Measurements from ENCODE around the gene SLC16A1. TPM values are rescaled to one million over a fixed set of nuclear protein-coding genes. Genes with fewer than 3 reads are reported as not detected.
"Not testable (repeated sequence)": the region's sequence is repeated elsewhere in the genome, so short reads cannot be mapped to it uniquely, and the experiment has no call there.

Gene SLC16A1
- total RNA-seq, 1 donor from 2014 or later: 79.3 TPM

DNA sequence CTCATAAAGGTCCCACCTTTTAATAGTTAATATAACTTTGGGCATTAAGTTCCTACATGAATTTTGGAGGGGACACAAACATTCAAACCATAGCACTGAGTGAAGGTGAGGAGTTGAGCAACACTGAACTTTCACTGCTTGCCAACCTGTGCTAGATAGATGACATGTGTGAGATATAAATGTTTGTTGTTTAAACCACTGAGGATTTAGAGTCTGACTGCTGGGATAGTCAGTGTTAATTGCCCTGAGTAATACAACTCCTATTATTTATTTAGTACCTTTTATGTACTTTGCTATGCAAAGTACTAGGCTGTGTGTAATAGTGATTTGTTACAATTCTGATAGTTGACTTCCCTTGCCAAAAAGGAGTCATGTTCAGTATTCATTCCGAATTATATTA, 32.4 kb upstream of the SLC16A1 start:
- H3K4me3 Mint-ChIP-seq: no peak overlapping the region
- no peaks in the 10 kb centered on the region for H3K9me3 Mint-ChIP-seq
- no peaks in the 10 kb centered on the region for H3K36me3 Mint-ChIP-seq
- no peaks in the 10 kb centered on the region for H3K27me3 Mint-ChIP-seq
- no peak for DNase-seq (ENCODE audit: extremely low spot score, unreplicated experiment)
- H3K4me1 Mint-ChIP-seq (ENCODE audit: unreplicated experiment): no peaks in the 10 kb centered on the region
- no peak overlapping the region for H3K27ac Mint-ChIP-seq
- TF ChIP-seq, protein P1, sequence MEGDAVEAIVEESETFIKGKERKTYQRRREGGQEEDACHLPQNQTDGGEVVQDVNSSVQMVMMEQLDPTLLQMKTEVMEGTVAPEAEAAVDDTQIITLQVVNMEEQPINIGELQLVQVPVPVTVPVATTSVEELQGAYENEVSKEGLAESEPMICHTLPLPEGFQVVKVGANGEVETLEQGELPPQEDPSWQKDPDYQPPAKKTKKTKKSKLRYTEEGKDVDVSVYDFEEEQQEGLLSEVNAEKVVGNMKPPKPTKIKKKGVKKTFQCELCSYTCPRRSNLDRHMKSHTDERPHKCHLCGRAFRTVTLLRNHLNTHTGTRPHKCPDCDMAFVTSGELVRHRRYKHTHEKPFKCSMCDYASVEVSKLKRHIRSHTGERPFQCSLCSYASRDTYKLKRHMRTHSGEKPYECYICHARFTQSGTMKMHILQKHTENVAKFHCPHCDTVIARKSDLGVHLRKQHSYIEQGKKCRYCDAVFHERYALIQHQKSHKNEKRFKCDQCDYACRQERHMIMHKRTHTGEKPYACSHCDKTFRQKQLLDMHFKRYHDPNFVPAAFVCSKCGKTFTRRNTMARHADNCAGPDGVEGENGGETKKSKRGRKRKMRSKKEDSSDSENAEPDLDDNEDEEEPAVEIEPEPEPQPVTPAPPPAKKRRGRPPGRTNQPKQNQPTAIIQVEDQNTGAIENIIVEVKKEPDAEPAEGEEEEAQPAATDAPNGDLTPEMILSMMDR (conservative IDR thresholded peaks at IDR 0.05): no peak

DNA sequence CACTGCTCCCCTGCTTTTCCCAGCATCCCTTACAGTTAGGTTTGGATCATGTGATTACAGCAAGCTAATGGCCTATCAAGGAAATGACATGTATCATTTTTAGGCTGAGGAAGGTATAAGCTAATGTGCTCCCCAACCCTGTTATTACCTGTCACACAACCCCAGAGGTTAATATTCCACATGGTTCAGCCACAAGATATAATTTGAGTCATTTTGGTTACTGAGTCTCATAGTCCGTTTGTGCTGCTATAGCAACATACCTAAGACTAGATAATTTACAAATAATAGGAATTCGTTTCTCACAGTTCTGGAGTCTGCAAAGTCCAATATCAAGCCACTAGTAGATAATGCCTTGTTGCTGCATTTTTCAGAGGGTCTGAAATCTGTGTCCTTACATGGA, 29.1 kb upstream of the SLC16A1 start:
- DNase-seq (ENCODE audit: extremely low spot score, unreplicated experiment): no peak
- no peaks in the 10 kb centered on the region for H3K4me1 Mint-ChIP-seq (ENCODE audit: unreplicated experiment)
- H3K36me3 Mint-ChIP-seq: no peaks in the 10 kb centered on the region
- H3K27me3 Mint-ChIP-seq: no peaks in the 10 kb centered on the region
- no peak overlapping the region for H3K27ac Mint-ChIP-seq
- H3K4me3 Mint-ChIP-seq: no peak overlapping the region
- H3K9me3 Mint-ChIP-seq: no peaks in the 10 kb centered on the region
- TF ChIP-seq, protein P1 (conservative IDR thresholded peaks at IDR 0.05): no peak

DNA sequence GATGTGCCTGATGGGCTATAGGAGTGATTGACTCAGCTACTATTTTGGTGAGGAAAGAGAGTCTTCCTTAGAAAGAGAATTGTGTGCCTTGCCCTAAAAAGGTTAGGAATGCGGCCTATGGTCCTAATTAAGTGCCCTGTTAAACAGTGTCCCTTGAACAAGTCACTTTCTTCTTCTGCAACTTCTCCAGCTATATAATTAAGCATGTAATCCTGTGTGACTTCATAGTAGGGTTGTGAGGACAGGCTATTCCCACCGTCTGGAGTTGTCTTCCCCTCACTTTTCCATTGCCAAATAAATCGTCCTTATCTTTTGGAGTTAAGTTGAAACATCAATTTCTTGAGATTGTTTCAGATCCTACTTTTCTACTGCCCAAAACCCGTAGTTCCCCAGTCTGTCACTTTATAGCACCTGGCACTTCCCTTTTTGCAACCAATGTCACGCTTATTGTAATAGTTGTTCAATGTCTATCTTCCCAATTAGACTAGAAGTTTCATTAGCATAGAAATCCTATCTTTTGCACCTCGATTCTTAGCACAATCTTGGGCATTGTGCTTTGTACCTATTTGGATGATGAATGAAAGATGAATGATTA, 27.6 kb upstream of the SLC16A1 start:
- TF ChIP-seq, protein P1 (conservative IDR thresholded peaks at IDR 0.05): no peak
- Mint-ChIP-seq H3K4me1 (ENCODE audit: unreplicated experiment) (no peaks in the 10 kb centered on the region), H3K27me3 (no peaks in the 10 kb centered on the region), H3K27ac (no peak overlapping the region), H3K9me3 (no peaks in the 10 kb centered on the region), H3K36me3 (no peaks in the 10 kb centered on the region), H3K4me3 (no peak overlapping the region)
- no peak for DNase-seq (ENCODE audit: extremely low spot score, unreplicated experiment)

DNA sequence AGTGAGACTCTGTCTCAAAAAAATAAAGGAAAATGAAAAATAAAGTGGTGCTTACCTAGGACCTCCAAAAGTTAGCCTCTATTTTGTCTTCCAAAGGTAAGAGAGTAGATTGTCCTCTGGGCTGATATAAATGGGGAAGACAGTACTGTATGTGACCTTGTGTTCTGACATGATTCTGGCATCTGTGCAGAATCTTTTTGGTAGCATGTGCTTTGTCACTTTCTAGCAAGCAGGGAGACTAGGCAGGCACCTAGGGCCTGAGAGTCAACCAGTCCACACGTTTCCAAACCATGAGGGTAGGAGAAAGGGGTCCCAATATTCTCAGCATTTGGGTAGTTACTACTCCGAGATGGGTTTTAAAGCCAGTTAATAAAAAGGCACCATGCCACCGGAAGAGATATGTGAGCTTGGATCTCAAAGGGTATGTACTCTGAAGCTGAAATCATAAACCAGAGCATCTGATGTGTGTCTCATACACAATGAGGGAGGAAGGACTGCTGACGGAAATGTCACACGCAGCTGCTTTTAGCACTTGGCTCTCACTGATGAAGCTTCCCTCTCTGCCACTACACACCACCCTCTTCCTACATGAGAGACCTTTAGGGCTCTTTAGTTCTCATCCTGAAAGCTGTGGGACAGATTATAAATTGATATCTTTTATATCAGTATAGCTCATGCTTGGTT, 27.0 kb upstream of the SLC16A1 start:
- TF ChIP-seq, protein P1 (conservative IDR thresholded peaks at IDR 0.05): no peak
- Mint-ChIP-seq H3K4me3 (no peak overlapping the region), H3K9me3 (no peaks in the 10 kb centered on the region), H3K4me1 (ENCODE audit: unreplicated experiment) (no peaks in the 10 kb centered on the region), H3K27ac (no peak overlapping the region), H3K27me3 (no peaks in the 10 kb centered on the region), H3K36me3 (no peaks in the 10 kb centered on the region)
- DNase-seq (ENCODE audit: extremely low spot score, unreplicated experiment): no peak

DNA sequence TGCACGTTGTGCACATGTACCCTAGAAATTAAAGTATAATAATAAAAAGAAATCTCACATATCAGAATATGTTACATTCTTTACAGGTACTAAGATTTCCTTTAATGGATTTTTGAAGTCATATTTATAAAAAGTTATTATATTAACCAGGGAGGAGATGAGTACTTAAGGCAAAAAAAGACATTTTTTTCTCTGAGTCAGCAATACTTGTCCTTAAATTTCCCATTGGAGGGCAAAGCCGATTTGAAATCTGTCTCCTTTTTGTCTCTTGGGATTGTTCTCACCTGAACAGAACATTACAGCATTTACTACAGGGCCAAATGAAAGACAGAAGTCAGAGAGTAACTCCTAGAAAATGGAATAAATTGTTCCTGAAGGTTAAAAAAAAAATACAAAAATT, 26.3 kb upstream of the SLC16A1 start:
- H3K27me3 Mint-ChIP-seq: no peaks in the 10 kb centered on the region
- no peaks in the 10 kb centered on the region for H3K4me1 Mint-ChIP-seq (ENCODE audit: unreplicated experiment)
- TF ChIP-seq, protein P1 (conservative IDR thresholded peaks at IDR 0.05): no peak
- no peak for DNase-seq (ENCODE audit: extremely low spot score, unreplicated experiment)
- H3K36me3 Mint-ChIP-seq: no peaks in the 10 kb centered on the region
- no peaks in the 10 kb centered on the region for H3K9me3 Mint-ChIP-seq
- H3K27ac Mint-ChIP-seq: no peak overlapping the region
- no peak overlapping the region for H3K4me3 Mint-ChIP-seq

DNA sequence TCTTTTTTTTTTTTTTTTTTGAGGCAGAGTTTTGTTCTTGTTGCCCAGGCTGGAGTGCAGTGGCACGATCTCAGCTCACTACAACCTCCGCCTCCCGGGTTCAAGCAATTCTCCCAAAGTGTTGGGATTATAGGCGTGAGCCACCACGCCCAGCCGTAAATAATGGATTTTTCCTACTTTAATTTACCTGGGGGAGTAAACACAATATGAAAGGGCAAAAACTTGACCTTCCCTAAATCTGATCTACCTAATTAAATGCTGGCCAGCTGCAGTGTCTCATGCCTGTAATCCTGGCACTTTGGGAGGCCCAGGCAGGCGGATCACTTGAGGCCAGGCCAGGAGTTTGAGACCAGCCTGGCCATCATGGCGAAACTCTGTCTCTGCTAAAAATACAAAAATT, 25.8 kb upstream of the SLC16A1 start:
- not testable (repeated sequence) for H3K9me3 Mint-ChIP-seq; H3K36me3 Mint-ChIP-seq; H3K27me3 Mint-ChIP-seq; H3K27ac Mint-ChIP-seq; H3K4me3 Mint-ChIP-seq; H3K4me1 Mint-ChIP-seq (ENCODE audit: unreplicated experiment); DNase-seq (ENCODE audit: extremely low spot score, unreplicated experiment)
